Neuron (in vitro differentiated cells): ENCODE results near the gene PSMC4.
"Not testable (repeated sequence)": the region's sequence is repeated elsewhere in the genome, so short reads cannot be mapped to it uniquely, and the experiment has no call there.

Experiments used
- H2AFZ ChIP-seq: one replicate; pipeline ENCODE4 v1.6.1; 2013; ENCODE audit warnings: low read depth, mild to moderate bottlenecking, inconsistent platforms, low read length, moderate library complexity
- H3K27me3 ChIP-seq: one replicate; pipeline ENCODE4 v1.6.1; 2013; ENCODE audit warnings: low read length; ENCODE audit not compliant: insufficient read depth
- H3K36me3 ChIP-seq: one replicate; pipeline ENCODE4 v1.6.1; 2013; ENCODE audit warnings: low read length; ENCODE audit not compliant: insufficient read depth
- H3K4me1 ChIP-seq: one replicate; pipeline ENCODE4 v1.6.1; 2013; ENCODE audit warnings: low read length; ENCODE audit not compliant: insufficient read depth
- H3K4me3 ChIP-seq: 2 replicates; pipeline ENCODE4 v1.5.1; 2013; ENCODE audit warnings: mild to moderate bottlenecking, low read length, moderate library complexity
- H3K9me3 ChIP-seq: one replicate; pipeline ENCODE4 v1.6.1; 2013; ENCODE audit warnings: low read length

Gene PSMC4

GRCh38 chr19:39957886-39958285 lies 13.1 kb upstream of the PSMC4 start:
- not testable (repeated sequence) for H3K9me3 ChIP-seq, H3K36me3 ChIP-seq, H3K4me3 ChIP-seq, H3K27me3 ChIP-seq, H2AFZ ChIP-seq, H3K4me1 ChIP-seq

DNA sequence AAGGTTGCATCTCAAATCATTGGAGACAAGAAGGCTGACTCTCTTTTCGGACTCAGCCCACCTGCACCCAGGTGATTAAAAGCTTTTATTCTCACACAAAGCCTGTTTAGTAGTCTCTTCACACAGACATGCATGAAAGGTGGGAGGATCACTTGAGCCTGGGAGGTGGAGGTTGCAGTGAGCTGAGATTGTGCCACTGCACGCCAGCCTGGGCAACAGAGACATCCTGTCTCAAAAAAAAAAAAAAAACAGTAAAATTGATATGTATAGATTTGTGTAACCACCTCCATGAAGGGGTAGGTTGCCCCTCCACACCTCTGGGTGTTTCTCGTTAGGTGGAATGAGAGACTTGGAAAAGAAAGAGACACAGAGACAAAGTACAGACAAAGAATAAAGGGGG lies 12.0 kb upstream of the PSMC4 start:
- not testable (repeated sequence) for H3K27me3 ChIP-seq, H3K4me3 ChIP-seq, H3K4me1 ChIP-seq, H2AFZ ChIP-seq, H3K36me3 ChIP-seq, H3K9me3 ChIP-seq

GRCh38 chr19:39959407-39959806 lies 11.6 kb upstream of the PSMC4 start:
- H3K4me3 ChIP-seq, H3K9me3 ChIP-seq, H2AFZ ChIP-seq, H3K27me3 ChIP-seq, H3K36me3 ChIP-seq, H3K4me1 ChIP-seq: not testable (repeated sequence)

DNA sequence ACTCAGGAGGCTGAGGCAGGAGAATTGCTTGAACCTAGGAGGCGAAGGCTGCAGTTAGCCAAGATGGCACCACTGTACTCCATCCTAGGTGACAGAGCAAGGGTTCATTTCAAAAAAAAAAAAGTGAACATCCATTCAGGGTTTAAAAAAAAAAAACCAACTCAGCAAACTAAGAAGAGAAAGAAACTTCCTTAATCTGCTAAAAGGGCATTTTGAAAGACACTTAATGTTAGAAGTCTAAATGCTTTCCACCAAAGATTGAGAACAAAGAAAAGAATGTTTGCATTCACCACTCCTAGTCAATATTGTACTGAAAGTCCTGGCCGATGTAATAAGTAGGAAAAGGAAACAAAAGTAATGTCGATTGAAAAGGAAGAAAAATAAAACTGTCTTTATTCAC lies 7.1 kb upstream of the PSMC4 start:
- Histone ChIP-seq H2AFZ (no peak overlapping the region), H3K36me3 (no peaks in the 10 kb centered on the region), H3K27me3 (no peaks in the 10 kb centered on the region), H3K4me1 (no peaks in the 10 kb centered on the region), H3K4me3 (no peak overlapping the region), H3K9me3 (no peaks in the 10 kb centered on the region)

- H2AFZ ChIP-seq, result no peak overlapping the region
- no peaks in the 10 kb centered on the region for H3K36me3 ChIP-seq
- H3K4me3 ChIP-seq, result no peak overlapping the region
- H3K9me3 ChIP-seq, result no peaks in the 10 kb centered on the region
- no peaks in the 10 kb centered on the region for H3K27me3 ChIP-seq
- H3K4me1 ChIP-seq, result no peaks in the 10 kb centered on the region
Measured at GRCh38 chr19:39966617-39967016, 4.3 kb upstream of the PSMC4 start.

DNA sequence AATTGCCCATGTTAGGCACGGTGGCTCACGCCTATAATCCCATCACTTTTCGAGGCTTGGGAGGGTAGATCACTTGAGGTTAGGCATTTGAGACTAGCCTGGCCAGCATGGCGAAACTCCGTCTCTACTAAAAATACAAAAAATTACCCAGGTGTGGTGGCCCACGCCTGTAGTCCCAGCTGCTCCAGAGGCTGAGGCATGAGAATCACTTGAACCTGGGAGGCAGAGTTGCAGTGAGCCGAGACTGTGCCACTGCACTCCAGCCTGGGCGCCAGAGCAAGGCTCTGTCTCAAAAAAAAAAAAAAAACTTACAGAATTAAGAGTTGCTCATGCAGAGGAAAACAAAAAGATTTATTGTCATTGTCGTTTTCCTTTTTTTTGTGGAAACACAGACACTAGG lies 3.4 kb upstream of the PSMC4 start:
- H3K9me3 ChIP-seq, result no peaks in the 10 kb centered on the region
- no peak overlapping the region for H2AFZ ChIP-seq
- H3K27me3 ChIP-seq, result no peaks in the 10 kb centered on the region
- H3K4me1 ChIP-seq, result peaks cover 7% of the 10 kb centered on the region
- peaks cover 5% of the 10 kb centered on the region for H3K36me3 ChIP-seq
- H3K4me3 ChIP-seq, result no peak overlapping the region

GRCh38 chr19:39968789-39969188 lies 2.2 kb upstream of the PSMC4 start:
- H3K4me1 ChIP-seq, result peaks cover 7% of the 10 kb centered on the region

DNA sequence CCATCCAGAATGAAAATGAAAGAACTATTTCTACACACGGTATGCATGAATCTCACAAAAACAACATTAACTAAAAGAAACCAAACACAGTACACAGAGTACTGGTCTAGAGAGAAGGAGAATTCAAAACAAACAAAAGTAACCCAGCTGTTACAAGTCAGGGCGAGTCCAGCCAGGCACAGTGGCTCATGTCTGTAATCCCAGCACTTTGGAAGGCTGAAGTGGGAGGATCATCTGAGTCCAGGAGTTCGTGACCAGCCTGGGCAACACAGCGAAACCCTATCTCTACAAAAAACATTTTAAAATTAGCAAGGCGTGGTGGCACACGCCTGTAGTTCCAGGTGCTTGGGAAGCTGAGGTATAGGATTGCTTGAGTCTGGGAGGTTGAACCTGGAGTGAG lies 1.7 kb upstream of the PSMC4 start:
- peaks cover 21% of the 10 kb centered on the region for H3K36me3 ChIP-seq
- no peak overlapping the region for H3K4me3 ChIP-seq

More at GRCh38 chr19:39968789-39969188, 2.2 kb upstream of the PSMC4 start:
- H3K27me3 ChIP-seq, result no peaks in the 10 kb centered on the region
- no peaks in the 10 kb centered on the region for H3K9me3 ChIP-seq
- H3K4me3 ChIP-seq, result no peak overlapping the region
- peaks cover 16% of the 10 kb centered on the region for H3K36me3 ChIP-seq
- no peak overlapping the region for H2AFZ ChIP-seq

GRCh38 chr19:39969681-39970424 lies 1.1 kb upstream of the PSMC4 start:
- Histone ChIP-seq H3K9me3 (no peaks in the 10 kb centered on the region), H3K36me3 (peaks cover 27% of the 10 kb centered on the region), H3K4me3 (peak overlapping the region; percentile 83)

More for the DNA sequence above, 1.7 kb upstream of the PSMC4 start:
- Histone ChIP-seq H3K4me1 (peaks cover 7% of the 10 kb centered on the region), H3K27me3 (no peaks in the 10 kb centered on the region), H3K9me3 (no peaks in the 10 kb centered on the region), H2AFZ (no peak overlapping the region)

GRCh38 chr19:39970425-39970674 lies 615 bp upstream of the PSMC4 start:
- Histone ChIP-seq H3K27me3 (no peaks in the 10 kb centered on the region), H3K9me3 (no peaks in the 10 kb centered on the region), H3K4me3 (peak overlapping the region; percentile 83), H3K36me3 (peaks cover 32% of the 10 kb centered on the region), H3K4me1 (peaks cover 7% of the 10 kb centered on the region), H2AFZ (peak overlapping the region; percentile 56)

More at GRCh38 chr19:39969681-39970424, 1.1 kb upstream of the PSMC4 start:
- Histone ChIP-seq H3K27me3 (no peaks in the 10 kb centered on the region), H2AFZ (peak overlapping the region; percentile 56), H3K4me1 (peaks cover 7% of the 10 kb centered on the region)

DNA sequence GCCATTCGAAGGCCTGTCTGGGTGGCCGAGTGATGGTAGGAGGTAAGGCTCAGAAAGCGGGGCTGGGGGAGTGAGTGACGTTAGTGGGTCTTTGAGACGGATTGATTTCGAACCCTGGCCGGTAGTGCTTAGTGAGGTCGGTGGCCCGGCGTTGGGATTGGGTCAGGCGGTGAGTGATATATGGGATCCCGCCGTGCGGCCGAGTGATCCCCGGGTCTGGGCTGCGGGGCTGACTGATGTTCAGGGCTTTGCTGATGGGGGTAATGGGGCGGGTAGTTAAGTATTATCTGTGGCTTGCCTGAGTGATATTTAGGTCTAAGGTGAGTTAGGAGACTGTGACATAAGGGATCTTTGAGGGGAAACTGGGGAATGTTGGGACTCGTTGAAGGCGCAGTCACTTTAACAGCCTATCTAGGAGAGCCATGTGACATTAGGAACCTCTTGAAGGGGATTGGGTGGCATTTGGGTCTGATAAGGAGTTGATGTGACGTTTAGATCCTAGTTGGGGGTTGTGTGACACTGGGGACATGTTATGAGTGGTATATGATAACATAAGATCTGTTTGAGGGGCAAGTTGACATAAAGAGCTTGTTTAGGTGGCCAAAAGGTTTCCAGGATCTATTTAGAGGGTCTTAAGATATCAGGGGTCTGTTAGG lies 543 bp downstream of the PSMC4 start:
- Histone ChIP-seq H3K4me1 (peaks cover 7% of the 10 kb centered on the region), H3K4me3 (peak overlapping the region; percentile 83), H3K9me3 (no peaks in the 10 kb centered on the region), H2AFZ (no peak overlapping the region), H3K36me3 (peaks cover 39% of the 10 kb centered on the region), H3K27me3 (no peaks in the 10 kb centered on the region)

DNA sequence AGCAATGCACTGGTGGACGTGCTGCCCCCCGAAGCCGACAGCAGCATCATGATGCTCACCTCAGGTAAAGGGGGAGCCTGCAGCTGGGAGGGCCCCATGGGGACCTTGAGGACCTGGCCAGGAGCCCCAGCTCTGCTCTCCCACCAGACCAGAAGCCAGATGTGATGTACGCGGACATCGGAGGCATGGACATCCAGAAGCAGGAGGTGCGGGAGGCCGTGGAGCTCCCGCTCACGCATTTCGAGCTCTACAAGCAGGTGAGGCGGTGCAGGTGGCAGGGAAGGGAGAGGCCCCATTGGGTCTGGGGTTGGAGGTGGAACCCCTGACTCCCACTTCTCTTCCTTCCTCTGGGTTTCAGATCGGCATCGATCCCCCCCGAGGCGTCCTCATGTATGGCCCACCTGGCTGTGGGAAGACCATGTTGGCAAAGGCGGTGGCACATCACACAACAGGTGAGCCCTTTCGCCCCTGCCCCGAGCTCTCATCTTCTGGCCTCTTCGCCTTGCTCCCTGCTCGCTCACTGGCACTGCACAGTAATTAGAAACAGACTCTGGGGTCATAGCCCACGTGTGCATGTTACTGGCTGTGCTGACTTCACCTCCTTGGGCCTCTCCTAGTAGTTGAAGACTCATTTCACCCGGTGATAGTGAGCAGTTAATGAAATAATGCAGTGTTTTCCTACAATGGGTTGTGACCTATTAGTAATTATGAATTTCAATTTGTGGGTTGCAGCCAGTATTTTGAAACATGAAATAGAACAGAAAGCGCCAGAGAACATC lies 3.6 kb downstream of the PSMC4 start:
- H2AFZ ChIP-seq, result no peak overlapping the region
- peaks cover 7% of the 10 kb centered on the region for H3K4me1 ChIP-seq
- H3K27me3 ChIP-seq, result no peaks in the 10 kb centered on the region
- H3K4me3 ChIP-seq, result no peak overlapping the region
- H3K36me3 ChIP-seq, result peaks cover 65% of the 10 kb centered on the region
- H3K9me3 ChIP-seq, result no peaks in the 10 kb centered on the region

- peaks cover 21% of the 10 kb centered on the region for H3K9me3 ChIP-seq
- H3K4me3 ChIP-seq, result no peak overlapping the region
- no peaks in the 10 kb centered on the region for H3K4me1 ChIP-seq
- no peaks in the 10 kb centered on the region for H3K27me3 ChIP-seq
- peaks cover 48% of the 10 kb centered on the region for H3K36me3 ChIP-seq
- H2AFZ ChIP-seq, result no peak overlapping the region
Measured at GRCh38 chr19:39982883-39983282, 11.9 kb downstream of the PSMC4 start.
